Lung (tissue), 12 donors: ENCODE data around the gene TRAM2. TPM values are rescaled to one million over a fixed set of nuclear protein-coding genes. Genes with fewer than 3 reads are reported as not detected.
A peak's percentile ranks its signal among the peaks of the same experiment; 100 is the strongest.

Source experiments
- ATAC-seq: fragments of 200-7000 bp; cut with Tn5 transposase; one replicate; pipeline ENCODE4 v1.9.1; 2020; ENCODE audit warnings: moderate number of reproducible peaks; ENCODE audit not compliant: insufficient read depth, low FRiP score
- DNase-seq, 3 donors: peaks; one replicate each; pipeline ENCODE4 v3.0.0-alpha.2; 2013 to 2017
- H3K27ac ChIP-seq, 2 donors: one replicate each; pipeline ENCODE4 v1.5.1; 2013; ENCODE audit warnings: mild to moderate bottlenecking in 2 of 2, moderate library complexity in 2 of 2, control low read depth in 1 of 2, inconsistent platforms in 1 of 2, low read depth in 1 of 2, low read length in 1 of 2
- H3K27me3 ChIP-seq, 3 donors: one replicate each; pipeline ENCODE4 v1.5.1; 2013; ENCODE audit warnings: low read length in 2 of 3; ENCODE audit not compliant: control insufficient read depth in 3 of 3, insufficient read depth in 3 of 3
- H3K36me3 ChIP-seq, 4 donors: one replicate each; pipeline ENCODE4 v1.5.1; 2013; ENCODE audit warnings: low read length in 4 of 4, mild to moderate bottlenecking in 1 of 4, moderate library complexity in 1 of 4; ENCODE audit not compliant: control insufficient read depth in 4 of 4, insufficient read depth in 4 of 4
- H3K4me1 ChIP-seq, 5 donors: one replicate each; pipeline ENCODE4 v1.5.1; 2013; ENCODE audit warnings: low read length in 5 of 5, mild to moderate bottlenecking in 2 of 5, moderate library complexity in 1 of 5; ENCODE audit not compliant: control insufficient read depth in 5 of 5, insufficient read depth in 5 of 5
- H3K4me3 ChIP-seq: one replicate; pipeline ENCODE4 v1.5.1; 2013; ENCODE audit warnings: mild to moderate bottlenecking, control low read depth, moderate library complexity
- H3K9ac ChIP-seq, 2 donors: one replicate each; pipeline ENCODE4 v1.5.1; 2013; ENCODE audit warnings: low read length in 2 of 2, control low read depth in 1 of 2; ENCODE audit not compliant: insufficient read depth in 1 of 2
- H3K9me3 ChIP-seq, 4 donors: one replicate each; pipeline ENCODE4 v1.5.1; 2013; ENCODE audit warnings: low read length in 3 of 4, mild to moderate bottlenecking in 1 of 4, moderate library complexity in 1 of 4; ENCODE audit not compliant: control insufficient read depth in 4 of 4, insufficient read depth in 3 of 4
- CTCF ChIP-seq: IDR thresholded peaks from 2 replicates; pipeline ENCODE4 v1.5.1; 2012; ENCODE audit warnings: mild to moderate bottlenecking; ENCODE audit errors: control extremely low read depth, extremely low read depth
- WGBS, 2 donors: extraction: QIAGEN DNeasy Blood & Tissue Kit; methylation state at CpG; one replicate each; pipeline ENCODE4 v1.1.7; 2013; 5-methylcytosine and 5-hydroxymethylcytosine counted together
- polyA plus RNA-seq, 2 donors: library from polyadenylated mRNA; stranded (reverse); fragments of 200-250 nt; gene quantifications; one replicate each; pipeline ENCODE4 v1.2.1, GENCODE V29; 2013
- total RNA-seq, 2 donors: library from RNA; depleted of rRNA in 1 of 2; stranded (reverse); fragments of >200 nt in 1 of 2; gene quantifications; one replicate each; pipeline ENCODE4 v1.2.1, GENCODE V29; 2014 to 2021
- donor health status: control.
- donor health status: control.
- donor health status: Bipolar disorder and iron deficiency.
- donor health status: healthy.
- donor health status: DM: yes; HTN: yes; CAD: no.

Gene TRAM2
- total and polyA plus RNA-seq, 4 donors = 4.4 to 33.4 (median 15.2) TPM

GRCh38 chr6:52517502-52518278 lies 59.2 kb downstream of the TRAM2 start:
- H3K4me3 ChIP-seq = no peak overlapping the region
- WGBS, 2 donors = 69 to 83% methylated on average over 14 of the region's 14 CpGs
- peaks cover 11 to 18% (median 17%) of the 10 kb centered on the region in 4 donors for H3K36me3 ChIP-seq
- peak; percentile 54 to 76 (median 62) for DNase-seq
- ATAC-seq = peak; percentile 55
- H3K4me1 ChIP-seq = peaks cover 0 to 20% (median 12%) of the 10 kb centered on the region in 5 donors
- peak overlapping the region; percentile 80 to 86 for H3K27ac ChIP-seq
- H3K27me3 ChIP-seq = no peaks in the 10 kb centered on the region
- no peak overlapping the region for H3K9ac ChIP-seq
- no peaks in the 10 kb centered on the region for H3K9me3 ChIP-seq
- TF ChIP-seq CTCF = no peak

GRCh38 chr6:52516943-52517342 lies 59.9 kb downstream of the TRAM2 start:
- DNase-seq = no peak
- Histone ChIP-seq H3K27me3 (no peaks in the 10 kb centered on the region), H3K4me1 (peaks cover 0 to 18% (median 10%) of the 10 kb centered on the region in 5 donors), H3K4me3 (no peak overlapping the region), H3K36me3 (peaks cover 11 to 18% (median 17%) of the 10 kb centered on the region in 4 donors), H3K9ac (no peak overlapping the region), H3K9me3 (no peaks in the 10 kb centered on the region), H3K27ac (no peak overlapping the region)
- no peak for ATAC-seq
- 96 to 97% methylated on average over 3 of the region's 3 CpGs for WGBS, 2 donors
- no peak for TF ChIP-seq CTCF

GRCh38 chr6:52516269-52516668 lies 60.6 kb downstream of the TRAM2 start:
- H3K4me1 ChIP-seq = peaks cover 0 to 18% (median 9%) of the 10 kb centered on the region in 5 donors

More at GRCh38 chr6:52516269-52516668, 60.6 kb downstream of the TRAM2 start:
- WGBS, 2 donors = 90 to 100% methylated on average over 1 of the region's 1 CpG
- Histone ChIP-seq H3K4me3 (no peak overlapping the region), H3K27me3 (no peaks in the 10 kb centered on the region), H3K9me3 (no peaks in the 10 kb centered on the region), H3K36me3 (peaks cover 16 to 18% (median 17%) of the 10 kb centered on the region in 4 donors), H3K27ac (no peak overlapping the region), H3K9ac (no peak overlapping the region)
- DNase-seq (peak in 2 of 3 donors; percentile 26 to 35), ATAC-seq (no peak)
- no peak for TF ChIP-seq CTCF
